ENCODE data around the gene MTHFD2L. TPM values are rescaled to one million over a fixed set of nuclear protein-coding genes. Genes with fewer than 3 reads are reported as not detected.

MTHFD2L gene
- total and polyA plus RNA-seq, 9 donors, result 5.8 to 19.3 (median 13.5) TPM

Other genes with a start within 250 kb of the MTHFD2L start
- gene PF4, start 176.1 kb upstream of the MTHFD2L start, total RNA-seq, result under 1 TPM in 1 of 7 donors, not detected in 6; 0.72 TPM
- gene PF4, start 176.1 kb upstream of the MTHFD2L start, polyA plus RNA-seq, result not detected
- gene PPBP, start 169.9 kb upstream of the MTHFD2L start, total RNA-seq, result under 1 TPM in 1 of 7 donors, not detected in 6; 0.53 TPM
- under 1 TPM in 1 of 2 donors, not detected in 1; 0.80 TPM for gene PPBP, start 169.9 kb upstream of the MTHFD2L start, polyA plus RNA-seq
- gene CXCL5, start 159.4 kb upstream of the MTHFD2L start, total RNA-seq, result under 1 TPM in 3 of 7 donors, not detected in 4; 0.10 to 0.34 (median 0.12) TPM
- under 1 TPM; 0.05 to 0.27 TPM for gene CXCL5, start 159.4 kb upstream of the MTHFD2L start, polyA plus RNA-seq
- gene CXCL3, start 119.4 kb upstream of the MTHFD2L start, total RNA-seq, result 10 to 100 TPM in 1 of 7 donors, 1 to 10 TPM in 1, under 1 TPM in 5; 0.25 to 17.5 (median 0.54) TPM
- 1 to 10 TPM in 1 of 2 donors, under 1 TPM in 1; 0.72 to 1.1 TPM for gene CXCL3, start 119.4 kb upstream of the MTHFD2L start, polyA plus RNA-seq
- 100 to 1,000 TPM in 1 of 7 donors, 10 to 100 TPM in 3, 1 to 10 TPM in 3; 2.8 to 431 (median 11.0) TPM for gene CXCL2, start 58.9 kb upstream of the MTHFD2L start, total RNA-seq
- 10 to 100 TPM in 1 of 2 donors, 1 to 10 TPM in 1; 3.4 to 12.7 TPM for gene CXCL2, start 58.9 kb upstream of the MTHFD2L start, polyA plus RNA-seq
- 1 to 10 TPM in 1 of 7 donors, under 1 TPM in 3, not detected in 3; 0.18 to 6.5 (median 0.35) TPM for gene EPGN, start 150.4 kb downstream of the MTHFD2L start, total RNA-seq
- under 1 TPM; 0.19 to 0.40 TPM for gene EPGN, start 150.4 kb downstream of the MTHFD2L start, polyA plus RNA-seq
- under 1 TPM in 5 of 7 donors, not detected in 2; 0.08 to 0.57 (median 0.15) TPM for gene EREG, start 207.0 kb downstream of the MTHFD2L start, total RNA-seq
- 1 to 10 TPM in 1 of 2 donors, under 1 TPM in 1; 0.04 to 3.9 TPM for gene EREG, start 207.0 kb downstream of the MTHFD2L start, polyA plus RNA-seq